PC-9 (cell line): Measurements from ENCODE around the gene POFUT2.

Experiments
- EZH2 ChIP-seq: fragments of 200-600 bp; sonication (generic); IDR thresholded peaks from 2 replicates; pipeline ENCODE4 v1.8.0; 2017; ENCODE audit warnings: antibody characterized with exemption, low read depth
- TF ChIP-seq, protein P1 (sequence below): fragments of 200-600 bp; sonication (generic); conservative IDR thresholded peaks from 2 replicates; pipeline ENCODE4 v1.6.1; 2017; ENCODE audit warnings: mixed run types, antibody characterized with exemption, mild to moderate bottlenecking, moderate library complexity

DNA sequence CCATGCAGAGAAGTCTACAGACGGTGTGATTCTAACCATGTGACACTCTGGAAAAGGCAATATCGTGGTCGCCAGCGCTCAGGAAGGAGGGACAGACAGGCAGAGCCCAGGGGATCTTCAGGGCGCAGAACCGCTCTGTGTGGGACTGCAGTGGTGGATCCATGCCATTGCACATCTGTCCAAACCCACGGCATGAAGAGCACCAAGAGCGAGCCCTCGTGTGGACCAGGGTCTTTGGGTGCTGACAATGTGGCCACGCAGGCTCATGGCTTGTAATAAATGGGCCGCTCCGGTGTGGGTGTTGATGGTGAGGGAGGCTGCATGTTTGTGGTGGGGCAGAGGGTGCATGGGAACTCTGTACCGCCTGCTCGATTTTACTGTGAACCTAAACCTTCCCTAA is 25.3 kb upstream of the POFUT2 start:
- TF ChIP-seq, protein P1, sequence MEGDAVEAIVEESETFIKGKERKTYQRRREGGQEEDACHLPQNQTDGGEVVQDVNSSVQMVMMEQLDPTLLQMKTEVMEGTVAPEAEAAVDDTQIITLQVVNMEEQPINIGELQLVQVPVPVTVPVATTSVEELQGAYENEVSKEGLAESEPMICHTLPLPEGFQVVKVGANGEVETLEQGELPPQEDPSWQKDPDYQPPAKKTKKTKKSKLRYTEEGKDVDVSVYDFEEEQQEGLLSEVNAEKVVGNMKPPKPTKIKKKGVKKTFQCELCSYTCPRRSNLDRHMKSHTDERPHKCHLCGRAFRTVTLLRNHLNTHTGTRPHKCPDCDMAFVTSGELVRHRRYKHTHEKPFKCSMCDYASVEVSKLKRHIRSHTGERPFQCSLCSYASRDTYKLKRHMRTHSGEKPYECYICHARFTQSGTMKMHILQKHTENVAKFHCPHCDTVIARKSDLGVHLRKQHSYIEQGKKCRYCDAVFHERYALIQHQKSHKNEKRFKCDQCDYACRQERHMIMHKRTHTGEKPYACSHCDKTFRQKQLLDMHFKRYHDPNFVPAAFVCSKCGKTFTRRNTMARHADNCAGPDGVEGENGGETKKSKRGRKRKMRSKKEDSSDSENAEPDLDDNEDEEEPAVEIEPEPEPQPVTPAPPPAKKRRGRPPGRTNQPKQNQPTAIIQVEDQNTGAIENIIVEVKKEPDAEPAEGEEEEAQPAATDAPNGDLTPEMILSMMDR: no peak
- no peak for TF ChIP-seq EZH2
